Measurements from ENCODE around the gene PIK3R5.

DNA sequence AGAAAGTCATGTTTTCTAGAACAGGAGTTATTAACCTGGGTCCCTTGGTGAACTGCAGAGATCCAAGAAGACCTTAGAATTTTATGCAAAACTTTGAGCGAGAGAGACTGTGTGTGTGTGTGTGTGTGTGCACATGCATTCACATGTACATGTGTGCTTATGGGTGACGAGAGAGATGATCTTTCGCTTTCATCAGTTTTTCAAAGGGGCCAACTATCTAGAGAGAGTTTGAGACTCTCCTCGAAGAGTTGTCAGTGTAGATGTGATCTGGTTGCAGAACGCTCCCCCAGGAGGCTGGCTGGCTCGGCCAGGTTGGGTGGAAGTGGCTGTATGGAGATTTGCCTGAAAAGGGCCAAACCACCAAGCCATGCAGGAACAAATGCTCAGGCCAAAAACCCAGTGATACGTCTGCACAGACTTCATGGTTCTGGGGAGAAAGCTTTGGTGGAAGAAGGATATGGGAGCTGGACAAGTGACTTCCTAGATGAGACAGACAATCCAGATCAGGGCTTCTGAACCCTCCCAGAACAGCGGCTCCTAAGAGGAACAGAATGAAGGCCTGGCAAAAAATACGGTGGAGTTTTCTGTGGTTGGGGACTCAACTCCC, 6.1 kb downstream of the PIK3R5 start:
- TF ChIP-seq, protein P1, sequence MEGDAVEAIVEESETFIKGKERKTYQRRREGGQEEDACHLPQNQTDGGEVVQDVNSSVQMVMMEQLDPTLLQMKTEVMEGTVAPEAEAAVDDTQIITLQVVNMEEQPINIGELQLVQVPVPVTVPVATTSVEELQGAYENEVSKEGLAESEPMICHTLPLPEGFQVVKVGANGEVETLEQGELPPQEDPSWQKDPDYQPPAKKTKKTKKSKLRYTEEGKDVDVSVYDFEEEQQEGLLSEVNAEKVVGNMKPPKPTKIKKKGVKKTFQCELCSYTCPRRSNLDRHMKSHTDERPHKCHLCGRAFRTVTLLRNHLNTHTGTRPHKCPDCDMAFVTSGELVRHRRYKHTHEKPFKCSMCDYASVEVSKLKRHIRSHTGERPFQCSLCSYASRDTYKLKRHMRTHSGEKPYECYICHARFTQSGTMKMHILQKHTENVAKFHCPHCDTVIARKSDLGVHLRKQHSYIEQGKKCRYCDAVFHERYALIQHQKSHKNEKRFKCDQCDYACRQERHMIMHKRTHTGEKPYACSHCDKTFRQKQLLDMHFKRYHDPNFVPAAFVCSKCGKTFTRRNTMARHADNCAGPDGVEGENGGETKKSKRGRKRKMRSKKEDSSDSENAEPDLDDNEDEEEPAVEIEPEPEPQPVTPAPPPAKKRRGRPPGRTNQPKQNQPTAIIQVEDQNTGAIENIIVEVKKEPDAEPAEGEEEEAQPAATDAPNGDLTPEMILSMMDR (IDR thresholded peaks at IDR 0.05): no peak
- TF ChIP-seq POLR2A (IDR thresholded peaks at IDR 0.05): no peak
